Measurements from ENCODE around the gene NECAB2.
A peak's percentile ranks its signal among the peaks of the same experiment; 100 is the strongest.

The NECAB2 gene

DNA sequence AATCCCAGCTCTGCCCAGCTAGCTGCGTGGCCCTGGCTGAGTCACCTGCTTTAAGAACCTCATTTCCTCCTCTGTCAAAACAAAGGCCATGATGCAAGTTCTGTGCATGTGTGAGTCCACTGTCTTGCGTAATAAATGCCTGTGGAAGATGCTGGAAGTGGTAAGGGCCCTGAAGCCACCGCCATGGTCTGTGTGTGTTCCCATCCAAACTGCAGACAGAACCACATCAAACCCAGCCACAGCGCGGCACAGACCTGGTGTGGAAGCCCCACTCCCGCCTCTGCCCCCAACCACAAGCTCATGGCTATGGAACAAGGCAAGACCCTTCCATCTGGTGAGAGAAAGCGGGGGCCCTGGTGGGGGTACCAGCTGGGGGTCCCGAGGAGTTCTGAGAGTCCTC, 26.0 kb downstream of the NECAB2 start:
- DNase-seq: peak; percentile 90

DNA sequence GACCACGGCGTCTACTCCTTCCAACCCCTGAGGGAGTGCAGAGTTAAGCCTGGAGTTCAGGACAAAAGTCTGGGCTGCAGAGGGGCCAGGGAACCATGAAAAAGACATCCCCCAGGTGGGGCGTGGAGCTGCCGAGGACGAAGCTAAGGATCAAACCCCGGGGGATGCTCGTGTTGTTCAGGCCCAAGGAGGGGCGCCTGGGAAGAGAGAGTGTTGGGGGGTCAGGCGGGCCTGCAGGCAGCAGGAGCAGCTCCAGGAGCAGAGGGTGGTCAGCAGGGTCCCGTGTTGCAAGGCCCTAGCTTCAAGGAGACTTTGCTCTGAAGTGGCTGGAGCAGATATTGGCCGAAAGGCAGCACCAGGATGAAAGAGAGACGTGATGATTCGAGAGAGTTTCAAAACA, 26.7 kb downstream of the NECAB2 start:
- DNase-seq: no peak

DNA sequence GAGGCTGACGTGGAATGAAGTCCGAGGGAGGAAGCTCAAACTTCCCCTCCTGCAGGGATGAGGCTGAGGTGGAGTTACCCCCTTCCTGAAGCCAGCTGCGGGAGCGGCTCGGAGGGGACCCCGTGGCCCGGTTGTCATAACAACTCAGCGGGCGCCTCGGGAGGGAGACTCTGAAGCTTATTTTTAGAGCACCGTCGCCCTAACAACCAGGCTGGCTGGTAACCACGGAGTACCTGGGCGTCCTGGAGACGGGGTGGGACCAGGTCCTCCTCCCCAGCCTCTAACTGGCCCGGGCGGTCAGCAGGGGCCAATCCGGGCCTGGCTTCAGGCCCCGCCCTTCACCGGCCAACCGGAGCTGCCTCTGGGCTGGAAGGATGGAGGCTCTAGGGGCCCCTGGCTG, 27.7 kb downstream of the NECAB2 start:
- DNase-seq: no peak

DNA sequence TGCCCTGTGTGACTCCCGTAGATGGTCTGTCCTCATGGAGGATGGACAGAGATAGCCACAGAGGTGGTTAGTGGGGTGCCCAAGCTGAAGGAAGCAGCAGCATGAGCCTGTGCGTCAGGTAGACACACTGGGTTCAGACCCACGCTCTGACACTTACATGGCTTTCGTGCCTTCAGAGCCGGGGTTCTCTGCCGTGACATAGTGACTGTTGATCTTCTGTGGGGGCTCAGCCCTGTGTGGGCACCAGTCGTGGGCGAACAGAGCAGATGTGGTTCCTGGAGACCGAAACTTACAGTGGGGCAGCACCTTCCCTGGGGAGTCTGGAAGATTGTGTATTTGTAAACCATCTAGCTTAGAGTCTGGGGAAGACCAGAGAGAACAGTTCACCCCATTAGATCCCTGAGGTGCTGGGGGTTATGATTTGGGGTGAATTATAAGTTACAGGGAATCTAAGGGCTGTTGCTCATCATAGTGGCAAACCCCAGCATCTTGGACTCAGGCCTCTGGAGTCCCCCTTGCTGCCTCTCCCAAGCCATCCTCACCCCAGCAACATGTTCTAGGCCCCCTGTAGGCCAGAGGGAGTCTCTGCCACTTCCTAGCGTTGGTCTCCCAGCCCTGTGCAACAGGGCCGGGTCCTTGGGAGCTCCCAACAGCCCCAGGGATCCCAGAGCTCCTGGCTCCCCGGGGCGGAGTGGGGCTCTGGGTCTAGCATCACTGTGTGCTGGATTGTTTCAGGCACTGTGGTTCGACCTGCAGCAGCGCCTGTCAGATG, 28.6 kb downstream of the NECAB2 start:
- no peak for DNase-seq

DNA sequence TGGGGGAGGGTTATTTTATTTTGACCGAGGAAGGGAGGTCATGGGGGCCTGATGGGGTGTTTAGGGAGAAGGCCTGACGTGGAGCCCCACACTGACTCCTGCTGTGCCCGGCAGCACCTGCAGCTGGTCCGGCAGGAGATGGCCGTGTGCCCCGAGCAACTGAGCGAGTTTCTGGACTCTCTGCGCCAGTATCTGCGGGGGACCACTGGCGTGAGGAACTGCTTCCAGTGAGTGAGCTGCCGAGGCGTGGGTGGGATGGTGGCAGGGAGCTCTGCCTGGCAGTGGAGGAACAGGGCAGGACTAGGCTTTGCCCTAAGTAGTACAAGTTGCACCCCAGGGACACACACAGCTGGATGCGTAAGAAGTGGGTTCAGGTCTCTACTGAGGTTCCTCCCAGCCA, 30.0 kb downstream of the NECAB2 start:
- no peak for DNase-seq

DNA sequence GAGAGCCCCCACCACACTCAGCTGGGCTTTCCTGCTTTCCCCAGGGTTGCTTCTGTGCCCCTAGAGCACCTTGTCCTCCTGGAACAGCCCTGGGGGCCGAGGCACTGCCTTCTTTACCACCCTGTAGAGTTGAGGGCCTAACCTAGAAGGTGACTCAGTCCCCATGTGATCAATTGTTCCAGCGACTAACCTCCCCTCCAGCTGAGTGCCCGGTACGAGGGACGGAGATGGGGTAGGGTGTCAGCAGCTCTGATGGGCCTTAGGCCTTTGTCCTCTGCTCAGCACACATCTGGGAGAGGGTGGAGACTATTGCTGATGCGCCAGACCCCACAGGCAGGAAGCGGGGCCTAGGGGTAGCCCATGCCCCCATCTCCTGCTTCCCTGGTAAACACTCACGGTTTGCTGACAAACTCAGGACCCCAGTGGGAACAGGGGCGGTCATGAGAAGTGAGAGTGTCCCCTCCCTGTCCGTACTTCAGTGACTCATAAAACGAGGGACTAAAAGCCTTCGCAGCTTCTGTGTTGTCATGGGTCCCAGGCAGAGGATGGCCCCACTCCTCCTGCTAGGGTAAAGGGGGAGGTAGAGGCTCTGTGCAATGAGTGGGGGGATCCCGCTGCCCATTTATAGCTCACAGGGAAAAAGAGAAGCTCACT, 33.1 kb downstream of the NECAB2 start:
- no peak for DNase-seq

DNA sequence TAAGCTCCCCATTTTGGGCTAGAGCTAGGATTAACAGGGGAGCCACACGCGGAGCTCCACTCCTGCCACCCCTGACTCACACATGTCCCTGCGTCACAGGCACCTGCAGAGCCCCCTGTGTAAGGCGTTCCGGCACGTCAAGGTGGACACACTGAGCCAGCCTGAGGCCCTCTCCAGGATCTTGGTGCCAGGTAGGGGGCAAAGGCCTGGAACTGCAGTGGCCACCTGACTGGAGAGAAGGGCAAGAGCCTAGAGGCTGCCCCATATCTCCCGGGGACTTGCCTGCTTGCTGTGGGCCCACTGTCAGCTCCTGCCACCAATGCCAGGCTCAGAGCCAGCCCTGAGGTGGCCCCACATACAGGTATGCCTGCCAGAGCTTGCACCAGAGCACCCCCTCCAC, 33.7 kb downstream of the NECAB2 start:
- no peak for DNase-seq

DNA sequence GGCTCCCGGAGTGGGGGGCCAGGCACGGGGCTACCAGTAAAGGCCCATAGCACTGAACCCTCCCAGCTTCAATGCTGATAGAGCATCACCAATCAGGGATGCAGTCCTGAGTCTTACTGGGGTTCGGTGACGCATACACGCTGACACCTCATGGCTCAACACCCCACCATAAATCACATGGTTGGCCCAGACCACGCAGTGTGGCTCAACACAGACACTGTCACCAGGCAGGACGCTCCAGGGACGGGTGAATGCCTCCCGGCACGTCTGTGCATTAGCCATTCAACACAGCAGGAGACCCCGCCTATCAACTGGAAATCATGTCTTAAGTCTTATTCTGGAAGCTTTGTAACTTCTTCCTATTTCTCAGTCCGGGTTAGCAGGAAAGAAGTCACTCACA, 35.0 kb downstream of the NECAB2 start:
- DNase-seq: no peak

DNA sequence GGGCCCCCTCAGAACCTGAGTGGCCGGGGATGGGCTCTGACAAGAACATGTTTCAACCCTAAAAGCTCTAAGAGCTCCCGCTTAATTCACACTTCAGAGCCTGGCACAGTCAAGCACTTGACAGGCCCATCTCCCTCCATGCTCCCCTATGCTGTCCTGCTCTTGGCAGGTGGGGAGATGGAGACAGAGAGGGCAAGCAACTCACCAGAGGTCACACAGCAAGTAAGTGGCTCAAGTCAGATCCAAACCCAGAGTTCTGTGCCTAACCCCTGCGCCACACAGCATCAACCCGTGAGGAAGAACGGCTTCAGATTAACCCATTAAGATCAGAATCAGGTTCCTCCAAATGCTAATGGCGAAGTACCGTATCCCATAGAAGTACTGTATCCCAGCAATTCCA, 36.4 kb downstream of the NECAB2 start:
- DNase-seq: no peak

DNA sequence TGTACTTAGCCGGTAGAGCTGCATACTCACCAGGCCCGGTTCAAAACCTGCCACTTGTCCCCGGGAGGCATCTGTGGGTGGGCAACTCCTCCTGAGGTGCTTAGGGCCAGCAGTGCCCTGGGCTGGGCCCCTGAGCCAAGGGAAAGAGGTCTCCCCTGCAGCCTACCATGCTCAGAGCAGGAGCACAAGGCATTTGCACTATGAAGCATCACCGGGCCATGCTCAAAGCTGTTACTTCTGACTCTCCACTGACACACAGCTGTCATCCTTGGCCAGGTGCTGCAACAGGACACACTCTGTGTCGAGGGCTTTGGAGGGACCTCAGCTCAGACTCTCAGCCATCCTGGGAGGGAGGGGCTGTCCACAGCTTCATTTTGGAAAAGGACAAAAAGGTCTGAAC, 37.3 kb downstream of the NECAB2 start:
- DNase-seq: no peak

DNA sequence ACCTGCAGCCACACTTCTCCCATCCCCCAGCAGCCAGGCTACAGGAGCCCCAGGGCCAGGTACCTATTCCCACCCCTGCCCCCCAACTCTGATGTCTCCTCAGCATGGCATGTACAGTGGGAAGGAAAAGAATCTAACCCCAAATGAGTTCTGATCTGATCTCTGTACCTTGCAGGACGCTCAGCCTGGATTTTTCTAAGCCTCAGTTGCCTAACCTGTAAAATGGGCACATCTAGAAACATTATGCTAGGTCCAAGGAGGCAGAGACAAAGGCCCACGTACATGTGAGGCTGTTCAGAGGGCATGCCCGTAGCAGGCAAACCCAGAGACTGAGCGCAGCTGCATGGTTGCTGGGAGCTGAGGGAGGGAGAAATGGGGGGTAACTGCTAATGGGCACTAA, 39.5 kb downstream of the NECAB2 start:
- DNase-seq: no peak

DNA sequence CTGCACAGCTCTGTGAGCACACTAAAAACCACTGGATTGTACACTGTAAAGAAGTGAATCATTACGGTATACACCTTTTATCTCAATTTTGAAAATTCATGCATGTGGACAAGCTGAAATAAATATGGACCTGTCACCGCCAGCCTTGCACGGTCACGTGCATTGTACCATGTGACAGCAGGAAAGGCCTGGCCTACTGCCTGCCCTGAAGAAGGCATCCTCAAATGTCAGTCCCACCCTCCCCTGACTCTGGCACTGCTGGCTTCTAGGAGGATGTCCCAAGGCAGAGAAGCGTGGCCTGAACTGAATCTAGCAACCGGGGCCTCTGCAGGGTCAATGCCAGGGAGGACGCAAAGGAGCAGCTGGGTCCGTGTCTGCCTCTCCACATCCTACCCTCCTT, 39.9 kb downstream of the NECAB2 start:
- no peak for DNase-seq

DNA sequence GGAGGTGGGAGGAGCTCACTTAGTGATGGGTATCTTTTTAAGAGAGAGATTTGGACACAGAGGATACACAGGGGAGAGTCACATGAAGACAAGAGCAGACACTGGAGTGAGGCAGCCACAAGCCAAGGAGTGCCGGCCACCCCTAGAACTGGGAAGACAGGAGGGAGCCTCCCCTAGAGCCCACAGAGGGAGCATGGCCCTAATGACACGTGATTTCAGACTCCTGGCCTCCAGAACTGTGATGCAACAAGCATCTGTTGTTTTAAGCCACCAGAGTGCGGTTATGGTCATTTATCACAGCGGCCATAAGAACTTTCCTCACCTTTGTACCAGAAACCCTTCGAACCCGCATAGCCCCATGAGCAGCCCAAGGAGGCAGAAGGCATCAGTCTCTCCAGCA, 41.2 kb downstream of the NECAB2 start:
- DNase-seq: no peak

DNA sequence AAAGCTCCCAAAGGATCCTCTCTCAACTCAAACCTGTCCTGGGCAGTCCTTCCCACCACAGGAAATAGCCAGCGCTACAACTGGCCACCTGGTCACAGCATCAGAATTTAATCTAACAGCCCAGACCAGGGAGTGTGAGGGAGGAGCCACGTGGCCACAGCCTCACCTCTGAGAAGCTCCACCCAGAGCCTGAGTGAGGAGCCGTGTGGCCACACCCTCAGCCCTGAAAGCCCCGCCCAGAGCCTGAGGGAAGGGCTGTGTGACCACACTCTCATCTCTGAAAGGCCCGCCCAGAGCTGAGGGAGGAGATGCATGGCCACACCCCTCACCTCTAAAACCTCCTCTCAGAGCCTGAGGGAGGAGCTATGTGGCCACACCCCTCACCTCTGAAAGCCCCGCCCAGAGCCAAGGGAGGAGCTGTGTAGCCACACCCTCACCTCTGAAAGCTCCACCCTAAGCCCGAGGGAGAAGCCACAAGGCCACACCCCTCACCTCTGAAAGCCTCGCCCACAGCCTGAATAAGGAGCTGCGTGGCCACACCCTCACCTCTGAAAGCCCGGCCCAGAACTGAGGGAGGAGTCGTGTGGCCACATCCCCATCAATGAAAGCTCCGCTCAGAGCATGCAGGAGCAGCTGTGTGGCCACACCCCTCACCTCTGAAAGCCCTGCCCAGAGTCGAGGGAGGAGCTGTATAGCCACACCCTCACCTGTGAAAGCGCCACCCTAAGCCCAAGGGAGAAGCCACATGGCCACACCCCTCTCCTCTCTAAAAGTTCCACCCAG, 45.9 kb downstream of the NECAB2 start:
- peak; percentile 12 for DNase-seq

DNA sequence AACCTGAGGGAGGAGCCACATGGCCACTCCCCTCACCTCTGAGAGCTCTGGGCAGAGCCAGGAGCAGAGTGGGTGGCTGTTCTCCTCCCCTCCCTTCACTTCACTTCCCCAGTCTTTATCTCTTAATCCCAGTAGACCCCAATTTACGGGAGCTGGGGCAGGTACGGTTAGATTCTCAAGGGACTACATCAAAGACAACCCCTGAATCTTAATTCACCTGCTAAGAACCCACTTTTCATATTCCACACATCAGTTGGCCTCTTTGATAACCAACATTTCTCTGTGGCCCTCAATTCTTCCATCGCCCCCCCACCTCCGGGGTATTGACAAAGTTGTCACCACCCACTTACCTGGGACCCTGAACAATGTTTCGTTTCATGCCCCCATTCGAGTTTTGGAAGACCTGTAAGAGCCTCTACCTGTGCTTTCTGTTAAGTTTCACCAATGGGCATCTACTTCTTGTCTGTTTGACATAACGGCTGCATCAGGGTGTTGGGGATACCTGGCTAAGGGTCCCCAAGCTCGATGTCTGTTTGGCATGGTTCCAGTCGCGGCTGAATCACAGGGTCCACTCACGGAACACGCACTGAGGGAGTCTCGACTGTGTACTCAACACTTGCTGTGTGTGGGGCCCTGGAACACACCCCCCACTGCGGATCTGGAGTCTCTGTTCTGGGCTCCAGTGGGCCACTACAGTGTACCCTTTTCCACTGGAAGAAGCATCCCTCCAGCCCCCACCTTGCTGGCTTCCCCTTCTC, 46.7 kb downstream of the NECAB2 start:
- DNase-seq: no peak

DNA sequence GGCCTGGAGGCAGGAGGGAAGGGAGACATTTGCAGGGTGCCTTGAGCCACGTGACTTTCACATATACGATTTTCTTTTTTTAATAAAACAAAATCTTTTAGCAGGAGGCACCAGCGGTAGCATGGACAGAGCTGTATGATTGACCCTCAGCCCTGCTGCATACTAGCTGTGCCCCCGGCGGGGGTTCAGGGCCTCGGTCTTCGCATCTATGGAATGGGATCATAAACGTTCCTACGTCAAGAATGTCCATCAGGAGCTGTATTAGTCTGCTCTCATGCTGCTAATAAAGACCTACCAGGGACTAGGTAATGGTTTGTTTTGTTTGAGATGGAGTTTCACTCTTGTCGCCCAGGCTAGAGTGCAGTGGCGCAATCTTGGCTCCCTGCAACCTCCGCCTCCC, 47.4 kb downstream of the NECAB2 start:
- no peak for DNase-seq

DNA sequence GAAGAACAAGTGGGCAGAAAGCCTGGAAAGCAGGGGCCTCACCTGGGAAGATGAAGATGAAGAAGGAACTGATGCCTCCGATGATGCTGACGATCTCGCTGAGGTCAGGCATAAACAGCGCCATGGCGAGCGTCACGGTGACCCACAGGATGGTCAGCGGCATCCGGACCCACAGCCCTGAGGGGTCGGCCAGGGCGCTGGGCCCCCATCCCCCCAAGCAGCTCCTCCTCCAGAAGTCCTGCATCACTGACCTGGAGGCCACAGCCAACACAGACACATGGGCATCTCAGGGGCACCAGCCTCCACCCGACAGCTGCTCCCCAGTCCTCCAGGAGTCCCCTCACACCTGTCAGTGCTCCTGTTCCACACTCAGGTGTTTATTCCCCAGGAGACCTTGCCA, 48.4 kb downstream of the NECAB2 start:
- DNase-seq: no peak

DNA sequence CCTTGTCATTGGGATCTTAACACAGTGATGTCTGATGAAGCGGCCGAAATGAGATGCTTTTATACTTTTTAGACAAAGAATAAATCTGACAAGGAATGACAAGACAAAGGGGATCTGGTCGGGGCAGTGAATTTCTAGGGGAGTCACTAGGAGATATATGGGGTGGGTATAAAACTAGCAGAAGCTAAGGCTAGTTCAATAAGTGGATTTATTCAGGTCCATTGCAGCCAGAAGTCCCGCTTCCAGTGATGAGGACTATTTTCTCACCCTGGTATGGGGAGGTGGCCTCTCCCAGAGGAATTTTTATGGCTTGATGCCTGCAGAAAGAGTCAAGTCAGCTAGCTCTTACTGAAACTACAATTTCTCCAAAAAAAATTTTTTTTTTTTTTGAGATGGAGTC, 50.7 kb downstream of the NECAB2 start:
- DNase-seq: no peak

DNA sequence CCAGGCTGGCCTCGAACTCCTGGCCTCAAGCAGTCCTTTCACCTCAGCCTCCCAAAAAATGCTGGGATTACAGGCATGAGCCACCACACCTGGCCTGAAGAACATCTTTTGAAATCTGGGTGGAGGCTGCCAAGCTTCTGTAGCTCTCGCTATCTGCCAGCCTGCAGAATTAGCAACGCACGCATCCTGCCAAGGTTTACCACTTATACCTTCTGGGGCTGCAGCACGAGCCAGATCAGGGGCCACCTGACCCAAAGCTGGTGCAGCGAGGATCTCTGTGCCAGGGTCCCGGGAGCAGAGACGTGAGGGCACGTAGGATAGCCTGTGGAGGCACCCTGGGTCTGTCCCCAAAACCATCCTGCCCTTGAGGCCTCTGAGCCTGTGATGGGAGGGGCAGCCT, 52.3 kb downstream of the NECAB2 start:
- no peak for DNase-seq

DNA sequence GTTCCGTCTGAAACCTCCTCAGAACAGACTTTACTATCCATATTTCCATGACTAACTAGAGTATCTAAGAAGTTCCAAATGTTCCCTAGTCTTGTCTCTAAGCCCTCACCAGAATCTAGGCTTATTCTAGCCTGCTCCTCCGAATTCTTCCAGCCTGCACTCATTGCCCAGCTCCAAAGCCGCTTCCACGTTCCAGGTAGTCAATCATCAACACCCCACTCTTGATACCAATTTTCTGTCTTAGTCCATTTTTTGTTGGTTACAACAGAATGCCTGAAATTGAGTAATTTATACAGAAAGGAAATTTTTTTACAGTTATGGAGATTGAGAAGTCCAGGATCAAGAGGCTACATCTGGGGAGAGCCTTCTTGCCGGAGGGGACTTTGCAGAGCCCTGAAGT, 53.4 kb downstream of the NECAB2 start:
- DNase-seq: no peak

DNA sequence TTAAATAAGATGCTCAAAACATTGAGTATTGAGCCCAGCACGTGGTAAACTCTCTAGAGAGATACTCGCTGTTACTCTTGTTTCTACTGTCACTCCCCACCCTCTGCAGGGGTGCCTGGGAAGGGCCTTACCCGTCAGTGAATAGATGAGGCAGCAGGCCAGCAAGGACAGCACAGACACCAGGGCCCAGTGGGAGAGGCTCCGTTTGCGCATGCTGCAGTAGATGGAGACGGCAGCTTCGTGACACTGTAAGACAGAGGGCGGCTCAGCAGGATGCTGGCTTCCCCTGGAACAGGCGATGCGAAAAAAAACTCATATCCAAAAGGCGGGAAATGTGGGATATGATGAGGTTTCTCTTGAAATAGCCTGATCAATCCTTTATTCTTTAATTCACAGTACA, 54.6 kb downstream of the NECAB2 start:
- DNase-seq: no peak

DNA sequence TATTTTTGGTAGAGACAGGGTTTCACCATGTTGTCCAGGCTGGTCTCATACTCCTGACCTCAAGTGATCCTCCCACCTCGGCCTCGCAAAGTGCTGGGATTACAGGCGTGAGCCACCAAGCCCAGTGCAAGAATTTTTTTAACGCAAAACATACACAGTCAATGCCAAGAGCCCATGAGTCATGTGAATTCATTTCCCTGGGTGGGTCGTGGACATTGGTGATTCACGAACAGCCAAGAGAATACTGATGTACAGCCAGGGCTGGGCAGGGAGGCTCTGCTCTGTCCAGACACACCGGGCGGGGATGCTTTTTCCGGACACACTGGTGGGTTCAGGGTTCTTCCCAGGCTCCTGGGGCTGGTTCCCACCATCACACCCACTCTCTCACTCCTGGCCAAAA, 56.8 kb downstream of the NECAB2 start:
- peak; percentile 14 for DNase-seq

DNA sequence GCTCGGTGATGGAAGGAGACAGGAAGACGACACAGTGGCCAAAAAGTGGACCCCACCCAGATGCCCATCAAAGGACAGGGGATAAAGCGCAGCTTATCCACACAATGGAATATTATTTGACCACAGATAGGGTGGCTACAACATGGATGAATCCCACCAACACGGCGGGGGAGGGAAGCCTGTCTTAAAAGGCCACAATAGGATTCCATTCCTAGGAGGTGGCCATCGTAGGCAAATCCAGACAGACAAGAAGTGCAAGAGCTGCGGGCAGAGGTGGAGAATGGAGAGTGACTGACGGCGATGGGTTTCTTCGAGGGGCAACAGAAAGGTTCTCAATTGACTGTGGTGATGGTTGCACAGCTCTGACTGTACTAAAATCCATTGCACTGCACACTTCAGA, 58.6 kb downstream of the NECAB2 start:
- no peak for DNase-seq

All from fibroblast of upper back skin (primary cell).